GM18858 (cell line): ENCODE data around the gene ASNSD1.
"Not testable (repeated sequence)": the region's sequence is repeated elsewhere in the genome, so short reads cannot be mapped to it uniquely, and the experiment has no call there.

Experiments used
- ATAC-seq: cut with Tn5 transposase; IDR thresholded peaks from one replicate; pipeline ENCODE4 v1.9.1; 2021; ENCODE audit not compliant: unreplicated experiment

The ASNSD1 gene

GRCh38 chr2:189685540-189686229, 24.4 kb downstream of the ASNSD1 start:
- ATAC-seq, result peak; percentile 83

DNA sequence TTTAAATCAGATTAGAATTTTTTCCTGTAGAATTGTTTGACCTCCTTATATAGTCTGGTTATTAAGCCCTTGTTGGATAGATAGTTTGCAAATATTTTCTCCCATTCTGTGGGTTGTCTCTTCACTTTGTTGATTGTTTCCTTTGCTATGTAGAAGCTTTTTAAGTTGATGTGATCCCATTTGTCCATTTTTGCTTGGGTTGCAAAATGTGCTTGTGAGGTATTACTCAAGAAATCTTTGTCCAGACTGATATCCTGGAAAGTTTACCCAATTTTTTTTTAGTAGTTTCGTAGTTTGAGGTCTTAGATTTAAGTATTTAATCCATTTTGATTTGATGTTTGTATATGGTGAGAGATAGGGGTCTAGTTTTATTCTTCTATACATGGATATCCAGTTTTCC, 26.5 kb downstream of the ASNSD1 start:
- not testable (repeated sequence) for ATAC-seq

- no peak for ATAC-seq
Observed at GRCh38 chr2:189696223-189696622, 35.0 kb downstream of the ASNSD1 start.

GRCh38 chr2:189698020-189698887, 37.0 kb downstream of the ASNSD1 start:
- no peak for ATAC-seq

- no peak for ATAC-seq
Observed at GRCh38 chr2:189700681-189701080, 39.4 kb downstream of the ASNSD1 start.

GRCh38 chr2:189702071-189702470, 40.8 kb downstream of the ASNSD1 start:
- ATAC-seq, result no peak

GRCh38 chr2:189709501-189710221, 48.4 kb downstream of the ASNSD1 start:
- no peak for ATAC-seq

- ATAC-seq, result not testable (repeated sequence)
Observed at GRCh38 chr2:189717593-189717992, 56.3 kb downstream of the ASNSD1 start.

GRCh38 chr2:189719571-189719970, 58.3 kb downstream of the ASNSD1 start:
- ATAC-seq, result no peak
